GM12878 (cell line): ENCODE data around the gene UBE2E2.

Experiments used
- CBX3 ChIP-seq: fragments of 200-600 bp; sonication (generic); IDR thresholded peaks from 2 replicates; pipeline ENCODE4 v1.6.1; 2016; ENCODE audit warnings: low read depth, borderline replicate concordance
- JUNB ChIP-seq: IDR thresholded peaks from 2 replicates; pipeline ENCODE4 v1.6.1; 2016; ENCODE audit warnings: antibody characterized with exemption, mild to moderate bottlenecking
- SRF ChIP-seq, 2 experiments: IDR thresholded peaks; 2 replicates each; pipeline ENCODE4 v1.6.1; 2011; ENCODE audit warnings: low read depth in 2 of 2, low read length in 2 of 2, mild to moderate bottlenecking in 1 of 2, moderate library complexity in 1 of 2
- TAF1 ChIP-seq: IDR thresholded peaks from 2 replicates; pipeline ENCODE4 v1.6.1; 2011; ENCODE audit warnings: mild to moderate bottlenecking, low read depth, low read length, borderline replicate concordance
- ZNF274 ChIP-seq: IDR thresholded peaks from one replicate; pipeline ENCODE4 v1.8.0; 2011; ENCODE audit not compliant: insufficient read length, insufficient read depth
- TF ChIP-seq, protein P1 (sequence below): fragments of 450-650 bp; IDR thresholded peaks from 2 replicates; pipeline ENCODE4 v1.6.1; 2018; ENCODE audit warnings: borderline replicate concordance, mild to moderate bottlenecking; ENCODE audit not compliant: partially characterized antibody
- TF ChIP-seq, protein P2 (sequence below): IDR thresholded peaks from 2 replicates; pipeline ENCODE4 v1.6.1; 2012; ENCODE audit warnings: low read depth, low read length, improper control_type of control experiment

DNA sequence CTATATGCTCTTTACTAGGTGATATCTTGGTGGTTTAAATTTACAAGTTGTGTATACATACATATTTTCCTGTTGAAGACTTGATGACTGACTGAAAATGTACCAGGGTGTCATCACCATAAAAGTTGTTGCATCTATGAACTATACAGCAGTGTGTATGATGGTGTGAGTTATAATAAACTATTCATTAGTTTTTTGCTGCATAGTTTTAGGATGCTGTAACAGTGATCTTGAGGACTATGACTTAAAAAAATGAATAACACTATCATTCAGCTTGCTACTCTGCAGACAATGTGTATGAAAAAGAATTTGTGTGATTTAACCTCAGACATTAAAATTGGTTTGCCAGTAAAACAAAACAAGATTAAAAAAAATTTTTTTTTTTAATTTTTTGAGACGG, 49.0 kb downstream of the UBE2E2 start:
- TF ChIP-seq ZNF274 (no peak), CBX3 (no peak), SRF (IDR thresholded peaks at IDR 0.05; ENCODE audit: low read depth in 2 of 2, low read length in 2 of 2) (no peak), JUNB (no peak), TAF1 (no peak)
- TF ChIP-seq, protein P1, sequence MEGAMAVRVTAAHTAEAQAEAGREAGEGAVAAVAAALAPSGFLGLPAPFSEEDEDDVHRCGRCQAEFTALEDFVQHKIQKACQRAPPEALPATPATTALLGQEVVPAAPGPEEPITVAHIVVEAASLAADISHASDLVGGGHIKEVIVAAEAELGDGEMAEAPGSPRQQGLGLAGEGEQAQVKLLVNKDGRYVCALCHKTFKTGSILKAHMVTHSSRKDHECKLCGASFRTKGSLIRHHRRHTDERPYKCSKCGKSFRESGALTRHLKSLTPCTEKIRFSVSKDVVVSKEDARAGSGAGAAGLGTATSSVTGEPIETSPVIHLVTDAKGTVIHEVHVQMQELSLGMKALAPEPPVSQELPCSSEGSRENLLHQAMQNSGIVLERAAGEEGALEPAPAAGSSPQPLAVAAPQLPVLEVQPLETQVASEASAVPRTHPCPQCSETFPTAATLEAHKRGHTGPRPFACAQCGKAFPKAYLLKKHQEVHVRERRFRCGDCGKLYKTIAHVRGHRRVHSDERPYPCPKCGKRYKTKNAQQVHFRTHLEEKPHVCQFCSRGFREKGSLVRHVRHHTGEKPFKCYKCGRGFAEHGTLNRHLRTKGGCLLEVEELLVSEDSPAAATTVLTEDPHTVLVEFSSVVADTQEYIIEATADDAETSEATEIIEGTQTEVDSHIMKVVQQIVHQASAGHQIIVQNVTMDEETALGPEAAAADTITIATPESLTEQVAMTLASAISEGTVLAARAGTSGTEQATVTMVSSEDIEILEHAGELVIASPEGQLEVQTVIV, result no peak
- TF ChIP-seq, protein P2, sequence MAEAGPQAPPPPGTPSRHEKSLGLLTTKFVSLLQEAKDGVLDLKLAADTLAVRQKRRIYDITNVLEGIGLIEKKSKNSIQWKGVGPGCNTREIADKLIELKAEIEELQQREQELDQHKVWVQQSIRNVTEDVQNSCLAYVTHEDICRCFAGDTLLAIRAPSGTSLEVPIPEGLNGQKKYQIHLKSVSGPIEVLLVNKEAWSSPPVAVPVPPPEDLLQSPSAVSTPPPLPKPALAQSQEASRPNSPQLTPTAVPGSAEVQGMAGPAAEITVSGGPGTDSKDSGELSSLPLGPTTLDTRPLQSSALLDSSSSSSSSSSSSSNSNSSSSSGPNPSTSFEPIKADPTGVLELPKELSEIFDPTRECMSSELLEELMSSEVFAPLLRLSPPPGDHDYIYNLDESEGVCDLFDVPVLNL, result no peak
